ENCODE data around the gene CYP19A1.

CYP19A1 gene

GRCh38 chr15:51274956-51275355 is 63.4 kb downstream of the CYP19A1 start:
- DNase-seq (ENCODE audit: low spot score) = no peak
- in situ Hi-C loops (cut with MboI; ENCODE audit: low sequenced_read_pairs, unreplicated experiment) = loop anchor here (10.0 to 25.0 kb wide), 2 partner anchors 110 to 112 kb away; no protein-coding TSS in a partner anchor
- no peak for TF ChIP-seq CTCF (IDR thresholded peaks at IDR 0.05; ENCODE audit: borderline replicate concordance, control extremely low read depth, extremely low read depth, insufficient read depth, missing control alignments)

- no peak for TF ChIP-seq CTCF (IDR thresholded peaks at IDR 0.05; ENCODE audit: borderline replicate concordance, control extremely low read depth, extremely low read depth, insufficient read depth, missing control alignments)
- in situ Hi-C loops (cut with MboI; ENCODE audit: low sequenced_read_pairs, unreplicated experiment) = loop anchor here (10.0 kb wide), 1 partner anchor 106 kb away; no protein-coding TSS in a partner anchor
- DNase-seq (ENCODE audit: low spot score) = no peak
Measured at GRCh38 chr15:51270706-51271105, 67.7 kb downstream of the CYP19A1 start.

GRCh38 chr15:51269496-51269895 is 68.9 kb downstream of the CYP19A1 start:
- TF ChIP-seq CTCF (IDR thresholded peaks at IDR 0.05; ENCODE audit: borderline replicate concordance, control extremely low read depth, extremely low read depth, insufficient read depth, missing control alignments) = no peak
- in situ Hi-C loops (cut with MboI; ENCODE audit: low sequenced_read_pairs, unreplicated experiment) = no loop called here
- DNase-seq (ENCODE audit: low spot score) = no peak

- TF ChIP-seq CTCF (IDR thresholded peaks at IDR 0.05; ENCODE audit: borderline replicate concordance, control extremely low read depth, extremely low read depth, insufficient read depth, missing control alignments) = no peak
- no peak for DNase-seq (ENCODE audit: low spot score)
- in situ Hi-C loops (cut with MboI; ENCODE audit: low sequenced_read_pairs, unreplicated experiment) = no loop called here
Measured at GRCh38 chr15:51267703-51268083, 70.7 kb downstream of the CYP19A1 start.

- in situ Hi-C loops (cut with MboI; ENCODE audit: low sequenced_read_pairs, unreplicated experiment) = no loop called here
- DNase-seq (ENCODE audit: low spot score) = peak; percentile 25
- no peak for TF ChIP-seq CTCF (IDR thresholded peaks at IDR 0.05; ENCODE audit: borderline replicate concordance, control extremely low read depth, extremely low read depth, insufficient read depth, missing control alignments)
Measured at GRCh38 chr15:51267051-51267702, 71.2 kb downstream of the CYP19A1 start.

GRCh38 chr15:51266656-51267050 is 71.7 kb downstream of the CYP19A1 start:
- TF ChIP-seq CTCF (IDR thresholded peaks at IDR 0.05; ENCODE audit: borderline replicate concordance, control extremely low read depth, extremely low read depth, insufficient read depth, missing control alignments) = no peak

More at GRCh38 chr15:51266656-51267050, 71.7 kb downstream of the CYP19A1 start:
- DNase-seq (ENCODE audit: low spot score) = no peak
- in situ Hi-C loops (cut with MboI; ENCODE audit: low sequenced_read_pairs, unreplicated experiment) = no loop called here

Data from GM13976 (cell line).